GM19023 (cell line): ENCODE data around the gene GALNT3.
A peak's percentile ranks its signal among the peaks of the same experiment; 100 is the strongest.

Source experiments
- ATAC-seq: cut with Tn5 transposase; IDR thresholded peaks from one replicate; pipeline ENCODE4 v1.9.1; 2021; ENCODE audit warnings: mild to moderate bottlenecking, moderate library complexity; ENCODE audit not compliant: unreplicated experiment

The GALNT3 gene

GRCh38 chr2:165793779-165794535 is at the start of gene GALNT3:
GALNT3 (minus strand) TSS chr2:165794247; CDS start chr2:165770700, 23,547 bp downstream.
- peak; percentile 38 for ATAC-seq

GRCh38 chr2:165843351-165843750 is 49.3 kb upstream of the GALNT3 start:
- no peak for ATAC-seq

- no peak for ATAC-seq
These were observed 46.4 kb upstream of the GALNT3 start for GRCh38 chr2:165840333-165840958.

- ATAC-seq, result no peak
These were observed 45.6 kb upstream of the GALNT3 start for GRCh38 chr2:165839610-165840009.

- ATAC-seq, result no peak
These were observed 43.1 kb upstream of the GALNT3 start for GRCh38 chr2:165837122-165837521.

GRCh38 chr2:165835363-165835762 is 41.3 kb upstream of the GALNT3 start:
- ATAC-seq, result no peak

GRCh38 chr2:165833156-165833555 is 39.1 kb upstream of the GALNT3 start:
- no peak for ATAC-seq

GRCh38 chr2:165827921-165828276 is 33.9 kb upstream of the GALNT3 start:
- no peak for ATAC-seq

- ATAC-seq, result no peak
These were observed 33.2 kb upstream of the GALNT3 start for GRCh38 chr2:165827016-165827920.

GRCh38 chr2:165825041-165825440 is 31.0 kb upstream of the GALNT3 start:
- ATAC-seq, result no peak

GRCh38 chr2:165820296-165820695 is 26.2 kb upstream of the GALNT3 start:
- ATAC-seq, result no peak

- ATAC-seq, result no peak
These were observed 24.9 kb upstream of the GALNT3 start for GRCh38 chr2:165818920-165819319.

- ATAC-seq, result peak; percentile 54
These were observed 21.5 kb upstream of the GALNT3 start for GRCh38 chr2:165815299-165816141.

GRCh38 chr2:165814473-165814872 is 20.4 kb upstream of the GALNT3 start:
- no peak for ATAC-seq

- no peak for ATAC-seq
These were observed 17.7 kb upstream of the GALNT3 start for GRCh38 chr2:165811592-165812370.

- ATAC-seq, result no peak
These were observed 16.4 kb upstream of the GALNT3 start for GRCh38 chr2:165810418-165810817.

- ATAC-seq, result no peak
These were observed 10.7 kb upstream of the GALNT3 start for GRCh38 chr2:165804719-165805118.

- no peak for ATAC-seq
These were observed 9.2 kb upstream of the GALNT3 start for GRCh38 chr2:165803123-165803760.

- ATAC-seq, result no peak
These were observed 7.1 kb upstream of the GALNT3 start for GRCh38 chr2:165801176-165801575.
